HCT116 (cell line): ENCODE data around the gene IGSF11. TPM values are rescaled to one million over a fixed set of nuclear protein-coding genes. Genes with fewer than 3 reads are reported as not detected.

ENCODE experiments used
- ATAC-seq: fragments of 200-7000 bp; cut with Tn5 transposase; 2 replicates; pipeline ENCODE4 v1.9.1; 2020; ENCODE audit warnings: mild to moderate bottlenecking, moderate library complexity
- BruUV-seq: library from RNA; stranded (reverse); fragments of 400-500 nt; replicated peaks from 2 replicates; lab custom pipeline; 2021; lab: Mats Ljungman, UMichigan
- CTCF ChIA-PET: fragments of 300-600 bp; sonication (Branson Sonifier 250); formaldehyde crosslinking; loops from one replicate; lab custom pipeline; 2021; ENCODE audit warnings: antibody characterized with exemption; lab: Charles Lee
- POLR2A ChIA-PET: fragments of 300-600, 350-600 bp; sonication (Branson Sonifier 250); formaldehyde crosslinking; loops from one replicate; lab custom pipeline; 2021; ENCODE audit warnings: antibody characterized with exemption; lab: Charles Lee
- RAD21 ChIA-PET, 2 experiments: fragments of 300-600 bp; sonication (Branson Sonifier 250); formaldehyde crosslinking; loops; one replicate each; lab custom pipeline; 2023; ENCODE audit warnings: low total read pairs in 2 of 2; ENCODE audit not compliant: uncharacterized antibody in 2 of 2, unreplicated experiment in 2 of 2, low non-redundant PET in 1 of 2; lab: Charles Lee
- DNase-seq: peaks from one replicate; pipeline ENCODE4 v3.0.0-alpha.2; 2010; ENCODE audit warnings: low read depth, low spot score
- H2AFZ ChIP-seq: fragments of 200-600 bp; shearing (Covaris generic), sonication (generic); 2 replicates; pipeline ENCODE4 v1.6.1; 2017; ENCODE audit warnings: low read depth, mixed run types, mixed read lengths, antibody characterized with exemption, low read length; ENCODE audit not compliant: poor library complexity, severe bottlenecking
- H3K27ac ChIP-seq: 2 replicates; pipeline ENCODE4 v1.5.1; 2012; ENCODE audit warnings: low read depth, low read length
- H3K27me3 ChIP-seq: fragments of 200-600 bp; sonication (generic); 2 replicates; pipeline ENCODE4 v1.6.1; 2016; ENCODE audit warnings: mixed run types, low read length, mixed read lengths; ENCODE audit not compliant: insufficient read depth
- H3K36me3 ChIP-seq, 2 experiments: fragments of 200-500 bp in 1 of 2; fragments of 200-600 bp in 1 of 2; sonication (Bioruptor generic) in 1 of 2; sonication (generic) in 1 of 2; 2 replicates each; pipeline versions ENCODE4 v1.5.1 to v1.6.1; 2014 to 2016; ENCODE audit warnings: low read length in 2 of 2, inconsistent platforms in 1 of 2, mixed read lengths in 1 of 2, mixed run types in 1 of 2; ENCODE audit not compliant: insufficient read depth in 2 of 2, control insufficient read depth in 1 of 2
- H3K4me1 ChIP-seq, 2 experiments: fragments of 200-600 bp in 1 of 2; sonication (generic) in 1 of 2; 2 replicates each; pipeline versions ENCODE4 v1.5.1 to v1.6.1; 2012 to 2017; ENCODE audit warnings: low read length in 2 of 2, inconsistent platforms in 1 of 2, mild to moderate bottlenecking in 1 of 2, mixed read lengths in 1 of 2, mixed run types in 1 of 2, moderate library complexity in 1 of 2; ENCODE audit not compliant: insufficient read depth in 2 of 2, control insufficient read depth in 1 of 2
- H3K4me2 ChIP-seq: fragments of 200-600 bp; sonication (generic); 2 replicates; pipeline ENCODE4 v1.6.1; 2017; ENCODE audit warnings: mixed run types, low read length, mixed read lengths
- H3K4me3 ChIP-seq, 2 experiments: fragments of 200-600 bp in 1 of 2; sonication (generic) in 1 of 2; replicated peaks in 1 of 2; 2 replicates each; pipeline ENCODE4 v1.5.1; 2011 to 2016; ENCODE audit warnings: low read length in 2 of 2, control low read depth in 1 of 2, low read depth in 1 of 2, mild to moderate bottlenecking in 1 of 2, mixed read lengths in 1 of 2, mixed run types in 1 of 2
- H3K79me2 ChIP-seq: fragments of 200-600 bp; sonication (generic); 2 replicates; pipeline ENCODE4 v1.6.1; 2017; ENCODE audit warnings: mild to moderate bottlenecking, mixed run types, low read length, moderate library complexity, mixed read lengths; ENCODE audit not compliant: insufficient read depth
- H3K9ac ChIP-seq: fragments of 200-600 bp; sonication (generic); 2 replicates; pipeline ENCODE4 v1.6.1; 2016; ENCODE audit warnings: low read length, mixed read lengths
- H3K9me2 ChIP-seq: fragments of 200-600 bp; sonication (generic), shearing (Covaris generic); 2 replicates; pipeline ENCODE4 v1.6.1; 2017; ENCODE audit warnings: mixed run types, mild to moderate bottlenecking, moderate library complexity; ENCODE audit not compliant: insufficient read depth
- H3K9me3 ChIP-seq, 2 experiments: fragments of 200-500 bp in 1 of 2; fragments of 200-600 bp in 1 of 2; sonication (Bioruptor generic) in 1 of 2; sonication (generic) in 1 of 2; 2 replicates each; pipeline ENCODE4 v1.6.1; 2014 to 2017; ENCODE audit warnings: low read length in 2 of 2, mixed read lengths in 2 of 2, inconsistent platforms in 1 of 2, low read depth in 1 of 2, mild to moderate bottlenecking in 1 of 2, mixed run types in 1 of 2, moderate library complexity in 1 of 2; ENCODE audit not compliant: control insufficient read depth in 1 of 2, insufficient read depth in 1 of 2
- H4K20me1 ChIP-seq: fragments of 200-600 bp; sonication (generic), shearing (Covaris generic); 2 replicates; pipeline ENCODE4 v1.6.1; 2017; ENCODE audit warnings: mixed run types, mild to moderate bottlenecking, moderate library complexity; ENCODE audit not compliant: insufficient read depth
- CEBPB ChIP-seq: IDR thresholded peaks from 2 replicates; pipeline ENCODE4 v1.6.1; 2012; ENCODE audit warnings: low read depth
- CTCF ChIP-seq, 3 experiments: fragments of 200-600 bp in 1 of 3; sonication (generic) in 1 of 3; IDR thresholded peaks in 2 of 3; conservative IDR thresholded peaks in 1 of 3; 2 replicates each; pipeline ENCODE4 v1.5.1; 2012 to 2017; ENCODE audit warnings: low read depth in 2 of 3, low read length in 2 of 3, antibody characterized with exemption in 1 of 3, borderline replicate concordance in 1 of 3, control low read depth in 1 of 3, mild to moderate bottlenecking in 1 of 3, mixed read lengths in 1 of 3, mixed run types in 1 of 3, moderate library complexity in 1 of 3; ENCODE audit not compliant: insufficient read depth in 1 of 3
- EGR1 ChIP-seq: IDR thresholded peaks from 2 replicates; pipeline ENCODE4 v1.6.1; 2012; ENCODE audit warnings: low read depth
- ELF1 ChIP-seq: IDR thresholded peaks from 2 replicates; pipeline ENCODE4 v1.6.1; 2012; ENCODE audit warnings: low read depth, borderline replicate concordance
- EZH2 ChIP-seq: fragments of 200-600 bp; sonication (generic); IDR thresholded peaks from 2 replicates; pipeline ENCODE4 v1.6.1; 2017; ENCODE audit warnings: antibody characterized with exemption, mixed run types
- JUND ChIP-seq: IDR thresholded peaks from 2 replicates; pipeline ENCODE4 v1.6.1; 2012
- POLR2A ChIP-seq: IDR thresholded peaks from 2 replicates; pipeline ENCODE4 v1.7.0; 2011; ENCODE audit warnings: borderline replicate concordance; ENCODE audit not compliant: insufficient read depth, insufficient read length; ENCODE audit errors: extremely low read depth
- RAD21 ChIP-seq: IDR thresholded peaks from 2 replicates; pipeline ENCODE4 v1.6.1; 2012; ENCODE audit warnings: low read depth, mild to moderate bottlenecking
- REST ChIP-seq: IDR thresholded peaks from 2 replicates; pipeline ENCODE4 v1.6.1; 2012; ENCODE audit warnings: low read depth
- SRF ChIP-seq: IDR thresholded peaks from 2 replicates; pipeline ENCODE4 v1.6.1; 2012; ENCODE audit warnings: low read depth
- TCF7L2 ChIP-seq: IDR thresholded peaks from 2 replicates; pipeline ENCODE4 v1.7.0; 2011; ENCODE audit warnings: borderline replicate concordance, inconsistent platforms; ENCODE audit not compliant: insufficient read depth, insufficient read length; ENCODE audit errors: extremely low read depth
- YY1 ChIP-seq: IDR thresholded peaks from 2 replicates; pipeline ENCODE4 v1.6.1; 2011; ENCODE audit warnings: low read length, low read depth, moderate library complexity, mild to moderate bottlenecking; ENCODE audit not compliant: insufficient replicate concordance; ENCODE audit errors: extremely low read depth
- intact Hi-C: fragments of 100-400 bp; cut with micrococcal nuclease; formaldehyde crosslinking; loops from 2 replicates; pipeline ENCODE4 v1.10.0; 2022
- total RNA-seq: library from RNA; stranded (reverse); gene quantifications from one replicate; pipeline ENCODE4 v1.2.1, GENCODE V29; 2021; ENCODE audit not compliant: unreplicated experiment

IGSF11 gene
- total RNA-seq, 1 experiment from 2014 or later = not detected

DNA sequence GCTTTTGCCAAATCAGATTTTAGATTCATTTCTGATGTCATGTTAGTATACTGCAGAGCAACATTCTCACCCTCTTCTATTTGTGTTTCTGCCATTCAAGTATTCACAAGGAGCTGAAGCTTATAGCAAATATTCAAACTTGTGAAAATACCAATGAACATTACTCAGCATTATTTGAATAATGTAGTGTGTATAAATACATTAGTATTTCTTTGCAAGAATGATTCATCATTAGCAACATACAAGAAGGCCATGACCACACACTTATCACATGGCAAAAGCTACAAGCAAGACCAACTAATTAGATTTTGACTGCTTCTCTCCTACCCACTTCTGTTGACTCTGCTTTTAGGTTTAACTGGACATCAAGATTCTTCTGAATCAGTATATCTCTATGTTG is 124.9 kb downstream of the IGSF11 start:
- CTCF ChIA-PET = no interaction called here
- no TSS peak for BruUV-seq
- no peak for ATAC-seq
- POLR2A ChIA-PET = no interaction called here
- RAD21 ChIA-PET = no interaction called here
- TF ChIP-seq POLR2A (no peak), JUND (no peak), EGR1 (no peak), REST (no peak), CTCF (IDR thresholded peaks at IDR 0.05 in 2 of 3, conservative IDR thresholded peaks at IDR 0.05 in 1 of 3; ENCODE audit: borderline replicate concordance in 1 of 3, insufficient read depth in 1 of 3, low read depth in 2 of 3, low read length in 2 of 3) (no peak), YY1 (no peak), ELF1 (no peak), RAD21 (no peak), CEBPB (no peak), TCF7L2 (no peak), EZH2 (no peak), SRF (no peak)
- H2AFZ ChIP-seq = no peak overlapping the region
- H4K20me1 ChIP-seq = no peaks in the 10 kb centered on the region
- no peak for DNase-seq
- no peaks in the 10 kb centered on the region for H3K36me3 ChIP-seq
- peaks cover 70% of the 10 kb centered on the region for H3K27me3 ChIP-seq
- H3K9me2 ChIP-seq = no peaks in the 10 kb centered on the region
- H3K9ac ChIP-seq = no peak overlapping the region
- H3K79me2 ChIP-seq = no peaks in the 10 kb centered on the region
- H3K9me3 ChIP-seq = no peaks in the 10 kb centered on the region
- H3K27ac ChIP-seq = no peak overlapping the region
- no peak overlapping the region for H3K4me3 ChIP-seq
- no peak overlapping the region for H3K4me2 ChIP-seq
- H3K4me1 ChIP-seq = no peaks in the 10 kb centered on the region
- intact Hi-C loops = no loop called here
